ENCODE measurements around the gene EDAR.

The EDAR gene

GRCh38 chr2:108907822-108908712, 81.0 kb downstream of the EDAR start:
- no peak for DNase-seq

- DNase-seq: no peak
These were observed 82.5 kb downstream of the EDAR start for GRCh38 chr2:108906403-108907077.

- DNase-seq: no peak
These were observed 83.1 kb downstream of the EDAR start for GRCh38 chr2:108905906-108906305.

- no peak for DNase-seq
These were observed 83.8 kb downstream of the EDAR start for GRCh38 chr2:108905176-108905575.

- DNase-seq: no peak
These were observed 84.3 kb downstream of the EDAR start for GRCh38 chr2:108904680-108905079.

GRCh38 chr2:108898315-108899082, 90.5 kb downstream of the EDAR start:
- no peak for DNase-seq

- no peak for DNase-seq
These were observed 92.3 kb downstream of the EDAR start for GRCh38 chr2:108896741-108897140.

- DNase-seq: no peak
These were observed 93.8 kb downstream of the EDAR start for GRCh38 chr2:108895188-108895587.

GRCh38 chr2:108894766-108895165, 94.3 kb downstream of the EDAR start:
- DNase-seq: no peak

- DNase-seq: no peak
These were observed 95.7 kb downstream of the EDAR start for GRCh38 chr2:108893277-108893676.

GRCh38 chr2:108889907-108890306, 99.1 kb downstream of the EDAR start:
- no peak for DNase-seq

- no peak for DNase-seq
These were observed 104.4 kb downstream of the EDAR start for GRCh38 chr2:108884619-108885018.

GRCh38 chr2:108878276-108878675, 110.7 kb downstream of the EDAR start:
- DNase-seq: no peak

GRCh38 chr2:108877506-108877905, 111.5 kb downstream of the EDAR start:
- DNase-seq: no peak

GRCh38 chr2:108870069-108870644, 118.9 kb downstream of the EDAR start:
- no peak for DNase-seq

- DNase-seq: no peak
These were observed 119.5 kb downstream of the EDAR start for GRCh38 chr2:108869542-108869941.

- DNase-seq: no peak
These were observed 120.1 kb downstream of the EDAR start for GRCh38 chr2:108868911-108869310.

- no peak for DNase-seq
These were observed 123.0 kb downstream of the EDAR start for GRCh38 chr2:108866041-108866440.

GRCh38 chr2:108858894-108859293, 130.1 kb downstream of the EDAR start:
- no peak for DNase-seq

- DNase-seq: no peak
These were observed 133.8 kb downstream of the EDAR start for GRCh38 chr2:108855194-108855593.

GRCh38 chr2:108854484-108854883, 134.5 kb downstream of the EDAR start:
- DNase-seq: no peak

GRCh38 chr2:108853421-108853820, 135.6 kb downstream of the EDAR start:
- no peak for DNase-seq

GRCh38 chr2:108852375-108852774, 136.6 kb downstream of the EDAR start:
- DNase-seq: no peak
